GM11168 (cell line): ENCODE results near the gene PBX3.
"Not testable (repeated sequence)": the region's sequence is repeated elsewhere in the genome, so short reads cannot be mapped to it uniquely, and the experiment has no call there.

Source experiments
- in situ Hi-C: fragments of 300-500 bp; cut with MboI; formaldehyde crosslinking; loops from one replicate; pipeline ENCODE4 v1.12.0; 2022; ENCODE audit warnings: low sequenced_read_pairs; ENCODE audit not compliant: unreplicated experiment

PBX3 gene

DNA sequence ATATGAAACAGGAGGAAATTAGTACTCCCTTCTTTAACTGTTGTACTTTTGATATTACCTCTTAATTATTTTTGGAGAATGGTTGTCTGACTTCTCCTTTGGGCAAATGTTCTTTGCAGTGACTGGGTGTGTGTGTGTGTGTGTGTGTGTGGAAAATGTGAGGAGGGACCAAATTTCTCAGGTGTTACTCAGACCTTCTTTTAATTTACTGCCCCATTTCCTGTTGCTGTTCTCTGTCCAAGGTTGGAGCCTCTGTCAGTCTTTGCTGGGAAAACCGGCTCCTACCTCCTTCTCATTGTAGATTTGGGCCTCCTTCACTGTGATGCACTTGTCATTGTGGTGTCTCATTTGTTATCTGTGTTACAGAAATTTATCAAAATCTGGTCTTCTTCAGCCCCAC lies 68.4 kb downstream of the PBX3 start:
- in situ Hi-C loops: no loop called here

DNA sequence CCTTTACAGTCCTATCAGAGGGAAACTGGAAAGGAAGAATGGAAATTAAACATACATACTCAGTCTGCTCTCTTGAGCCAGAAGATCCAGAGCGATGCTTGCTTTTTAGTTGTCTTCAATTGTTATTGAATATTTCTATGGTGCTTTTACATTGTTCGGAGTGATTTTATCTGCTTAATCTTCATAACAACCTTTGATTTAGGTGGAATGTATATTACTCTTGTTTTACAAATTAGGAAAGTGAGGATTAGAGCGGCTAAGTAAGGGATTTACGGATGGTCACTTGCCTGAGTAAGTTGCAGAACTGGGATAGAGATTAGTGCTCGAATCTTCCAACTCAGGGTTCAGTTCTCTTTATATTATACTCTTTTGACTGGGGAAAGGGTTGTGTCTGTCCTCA lies 69.1 kb downstream of the PBX3 start:
- in situ Hi-C loops: no loop called here

DNA sequence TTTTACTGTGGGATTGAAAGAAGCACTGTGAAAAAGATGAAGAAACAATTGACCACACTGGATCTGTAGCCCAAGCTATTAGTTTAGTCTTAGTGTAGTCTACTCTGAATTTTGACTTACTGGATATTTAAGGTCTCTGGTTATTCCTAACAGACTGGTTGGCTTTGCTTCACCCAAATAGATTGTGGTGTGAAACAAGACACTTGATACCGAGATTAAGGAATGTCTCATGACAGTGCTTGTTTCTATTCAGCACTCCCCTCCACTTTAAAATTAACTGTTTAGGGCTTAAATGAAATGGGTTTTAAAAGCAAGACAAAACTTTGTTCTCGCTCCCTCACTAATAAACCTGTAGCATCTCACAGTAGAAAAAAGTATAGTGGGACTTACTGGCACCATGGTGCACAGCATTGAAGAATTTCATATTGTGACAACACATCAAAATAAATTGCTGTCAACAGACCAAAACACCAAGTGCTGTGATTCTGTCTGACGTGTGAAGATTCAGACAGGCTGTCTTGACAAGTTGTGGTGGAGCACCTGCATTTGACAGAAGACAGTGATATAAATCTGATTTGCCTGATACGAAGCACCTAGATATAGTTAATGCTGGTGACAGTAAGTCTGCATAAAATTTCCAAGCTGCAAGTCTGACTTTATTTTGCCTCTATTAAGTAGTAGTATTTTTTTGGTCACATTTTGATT lies 73.1 kb downstream of the PBX3 start:
- in situ Hi-C loops: no loop called here

DNA sequence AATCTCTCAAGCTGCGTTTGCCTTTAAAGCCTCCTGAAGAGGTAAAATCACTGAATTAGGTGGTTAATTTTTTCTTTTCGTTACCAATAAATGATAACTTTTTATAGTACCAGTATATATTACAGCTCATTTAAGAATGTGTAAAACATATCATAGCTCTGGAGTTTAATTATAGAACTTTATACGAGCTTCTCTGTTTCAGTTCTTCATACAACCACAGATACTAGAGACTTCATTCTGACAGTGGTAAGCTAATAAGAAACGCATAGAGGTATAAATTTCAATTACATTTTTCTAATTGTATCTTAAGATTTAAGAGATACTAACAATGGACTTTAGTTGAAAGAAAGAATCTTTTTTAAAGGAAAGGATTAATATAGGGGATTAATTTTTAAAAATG lies 73.9 kb downstream of the PBX3 start:
- in situ Hi-C loops: no loop called here

DNA sequence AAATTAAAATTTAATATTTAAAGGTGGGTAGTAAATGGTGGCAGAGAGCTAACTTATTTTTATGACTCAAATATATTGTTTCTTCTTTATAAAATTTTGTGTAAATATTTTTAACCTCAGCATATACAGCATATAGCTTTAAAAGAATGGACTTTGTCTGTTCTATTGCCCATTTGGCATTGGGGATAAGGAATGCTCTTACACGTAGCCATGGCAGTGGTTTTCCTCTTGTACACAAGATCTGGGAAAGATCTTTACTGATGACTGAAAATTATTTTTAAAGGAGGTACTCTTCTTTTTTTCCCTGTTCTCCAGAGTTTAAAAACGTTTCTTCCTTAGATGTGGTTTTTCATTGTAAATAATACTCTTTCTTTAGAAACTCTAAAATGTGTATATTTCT lies 75.0 kb downstream of the PBX3 start:
- in situ Hi-C loops: no loop called here

DNA sequence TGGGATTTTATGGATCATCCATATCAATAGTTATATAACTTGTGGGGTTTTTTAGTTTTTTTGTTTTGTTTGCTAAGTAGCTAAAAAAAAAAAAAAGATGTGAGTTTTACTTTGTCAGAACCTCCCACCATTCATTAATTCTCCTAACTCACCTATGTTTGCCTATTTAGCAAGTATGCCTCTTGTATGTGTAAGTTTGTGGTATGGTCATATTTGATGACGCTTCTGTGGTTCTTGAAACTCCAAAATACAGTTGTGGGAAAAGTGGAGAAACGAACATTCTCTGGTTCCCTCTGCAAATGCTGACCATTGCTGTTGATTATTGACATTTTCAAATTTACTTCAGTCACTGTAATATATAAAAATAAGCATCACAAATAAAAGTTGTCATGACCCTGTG lies 75.7 kb downstream of the PBX3 start:
- in situ Hi-C loops: no loop called here

DNA sequence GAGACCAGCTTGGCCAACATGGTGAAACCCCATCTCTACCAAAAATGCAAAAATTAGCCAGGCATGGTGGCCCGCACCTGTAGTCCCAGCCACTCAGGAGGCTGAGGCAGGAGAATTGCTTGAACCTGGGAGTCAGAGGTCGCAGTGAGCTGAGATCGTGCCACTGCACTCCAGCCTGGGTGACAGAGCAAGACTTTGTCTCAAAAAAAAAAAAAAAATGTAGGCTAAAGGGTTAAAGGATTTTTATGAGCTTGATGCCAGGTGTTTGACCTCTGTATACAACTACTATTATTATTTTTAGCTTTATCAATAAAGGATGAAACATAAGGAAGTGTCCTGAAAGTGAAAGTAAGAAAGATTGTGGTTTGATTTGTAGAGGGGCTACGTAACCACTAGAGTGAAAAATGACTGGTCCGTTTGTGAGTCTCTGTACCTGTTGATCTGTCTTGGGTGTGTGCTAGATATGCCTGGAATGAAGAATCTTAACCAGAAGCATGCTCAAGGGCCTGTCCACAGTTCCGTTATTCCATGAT lies 76.8 kb downstream of the PBX3 start:
- in situ Hi-C loops: not testable (repeated sequence)

DNA sequence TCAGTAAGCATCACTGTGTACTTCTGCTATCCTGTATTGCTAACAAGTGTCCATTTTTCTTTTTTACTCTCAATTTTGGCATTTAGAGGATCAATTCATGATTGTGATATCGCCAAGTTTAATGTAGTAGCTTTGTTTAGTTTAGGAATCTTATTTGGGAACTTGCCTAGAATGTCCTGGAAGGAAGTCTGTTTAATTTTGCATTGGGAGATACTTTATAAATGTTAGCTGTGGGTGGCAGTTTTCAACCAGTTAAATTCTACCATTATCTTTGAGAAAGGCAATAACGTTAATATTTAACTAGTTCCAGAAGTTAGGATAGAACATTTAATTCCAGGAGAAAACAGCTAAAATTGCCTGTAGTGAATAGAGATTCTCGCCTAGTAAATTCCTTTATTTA lies 78.6 kb downstream of the PBX3 start:
- in situ Hi-C loops: no loop called here

DNA sequence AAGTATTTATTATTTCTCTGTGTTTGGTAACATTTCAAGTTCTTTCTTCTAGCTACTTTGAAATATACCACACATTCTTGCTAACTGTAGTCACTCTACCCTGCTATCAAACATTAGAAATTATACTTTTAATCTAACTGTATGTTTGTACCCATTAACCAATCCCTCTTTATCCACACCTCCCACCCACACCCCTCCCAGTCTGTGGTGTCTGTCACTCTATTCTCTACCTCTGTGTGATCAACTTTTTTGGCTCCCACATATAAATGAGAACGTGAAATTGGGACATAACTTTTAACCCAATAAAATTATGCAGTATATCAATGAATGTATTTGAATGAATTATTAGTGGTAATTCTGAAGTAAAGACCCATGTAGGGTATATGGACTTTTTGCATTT lies 79.7 kb downstream of the PBX3 start:
- in situ Hi-C loops: no loop called here

DNA sequence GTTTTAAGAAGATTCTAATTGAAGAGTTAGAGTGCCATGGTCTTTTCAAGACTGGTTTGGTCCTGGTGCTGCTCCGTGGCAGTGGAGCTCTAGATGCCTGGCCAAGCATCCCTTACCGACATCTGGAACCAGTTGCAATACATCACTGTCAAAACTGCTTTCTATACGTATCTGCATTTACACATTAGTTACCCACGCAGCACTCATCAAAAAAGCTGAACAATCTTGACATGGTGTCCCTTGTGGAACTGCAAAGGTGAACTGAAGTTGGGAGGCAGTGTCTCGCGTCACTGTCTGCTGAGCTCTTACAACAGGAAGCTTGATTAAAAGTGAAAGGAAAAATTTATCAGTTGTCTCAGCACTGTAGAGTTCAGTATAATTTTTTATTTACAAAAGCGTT lies 82.6 kb downstream of the PBX3 start:
- in situ Hi-C loops: no loop called here

DNA sequence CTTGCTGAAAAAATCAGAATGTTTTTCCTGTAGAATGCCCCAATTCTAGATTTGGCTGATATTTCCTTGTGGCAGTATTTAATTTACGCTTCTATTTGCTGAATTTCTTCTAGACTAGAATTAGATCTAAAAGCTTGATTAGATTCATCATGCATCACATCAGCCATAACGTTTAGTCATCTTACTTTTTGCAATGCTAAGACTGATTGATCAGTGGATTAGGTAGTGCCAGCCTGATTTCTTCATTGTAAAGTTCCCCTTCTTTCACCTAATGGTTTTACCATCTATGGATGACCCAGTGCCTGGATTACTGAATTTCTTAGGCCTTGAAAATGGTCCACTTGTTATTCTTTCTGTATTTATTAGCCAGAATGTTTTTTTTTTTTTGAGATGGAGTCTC lies 83.9 kb downstream of the PBX3 start:
- in situ Hi-C loops: no loop called here

DNA sequence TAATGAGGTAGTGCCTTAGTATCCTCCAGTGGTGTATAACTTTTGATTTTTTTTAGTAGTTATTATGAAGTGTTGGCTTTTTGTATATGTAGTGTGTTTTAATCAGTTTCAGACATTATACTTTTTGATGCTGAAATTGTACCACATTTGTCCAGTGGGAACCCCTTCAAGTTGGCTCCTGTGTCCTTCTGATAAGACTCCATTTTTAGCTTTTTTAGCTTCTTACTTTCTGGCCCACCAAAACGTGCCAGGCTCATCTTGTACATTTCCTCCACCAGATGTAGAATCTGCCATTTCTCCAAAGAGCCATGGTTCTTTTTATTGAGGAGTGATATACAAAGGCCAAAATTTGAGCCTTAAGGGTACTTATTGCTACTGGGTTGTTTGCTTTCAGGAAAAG lies 84.4 kb downstream of the PBX3 start:
- in situ Hi-C loops: no loop called here

DNA sequence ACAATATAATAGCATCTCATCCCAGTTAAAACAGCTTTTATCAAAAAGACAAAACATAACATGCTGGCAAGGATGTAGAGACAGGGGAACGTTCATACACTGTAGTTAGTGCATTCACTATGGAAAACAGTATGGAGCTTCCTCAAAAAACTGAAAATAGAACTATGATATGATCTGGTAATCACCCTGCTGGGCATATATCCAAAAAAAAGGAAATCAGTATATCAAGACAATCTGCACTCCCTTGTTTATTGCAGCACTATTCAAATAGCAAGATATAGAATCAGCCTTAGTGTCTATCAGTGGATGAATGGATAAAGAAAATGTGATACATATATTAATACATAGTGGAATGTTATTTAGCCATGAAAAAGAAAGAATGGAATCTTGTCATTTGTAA lies 88.5 kb downstream of the PBX3 start:
- in situ Hi-C loops: no loop called here

DNA sequence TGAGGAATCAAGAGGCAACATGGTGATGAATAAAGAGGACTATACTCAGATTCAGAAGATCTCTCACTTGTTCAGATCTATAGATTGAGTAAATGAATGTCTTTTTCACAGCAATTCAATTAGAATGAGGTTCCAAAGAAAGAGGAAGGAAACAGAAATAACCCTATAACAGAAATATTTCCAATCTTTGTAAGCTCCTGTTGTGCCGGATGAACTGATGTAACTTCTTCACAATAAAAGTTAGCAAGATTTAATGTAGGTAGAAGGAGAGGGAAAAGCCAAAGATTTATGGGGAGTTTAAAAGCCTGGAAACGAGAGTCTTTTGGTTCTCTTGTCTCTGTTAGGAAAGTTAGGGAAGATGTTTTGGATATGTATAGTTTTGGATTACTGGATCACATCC lies 92.1 kb downstream of the PBX3 start:
- in situ Hi-C loops: no loop called here

DNA sequence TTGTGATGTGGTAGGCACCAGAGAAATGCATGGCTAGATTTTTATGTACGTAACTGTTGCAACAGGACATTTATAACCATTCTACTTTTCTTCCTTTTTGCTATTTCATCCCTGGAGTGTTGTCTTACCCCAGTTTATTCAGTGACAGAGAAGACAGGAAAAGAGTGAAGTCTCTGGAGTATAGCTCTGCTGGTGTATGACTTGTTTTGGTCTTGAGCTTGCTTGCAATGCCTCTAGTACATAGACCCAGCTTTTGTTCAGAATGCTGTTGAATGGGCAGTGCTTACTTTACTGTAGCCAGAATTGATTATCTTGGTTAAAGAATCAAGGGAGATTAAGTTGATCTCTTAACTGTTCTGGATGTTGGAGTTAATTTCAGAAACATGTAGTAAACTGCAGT lies 94.3 kb downstream of the PBX3 start:
- in situ Hi-C loops: no loop called here

DNA sequence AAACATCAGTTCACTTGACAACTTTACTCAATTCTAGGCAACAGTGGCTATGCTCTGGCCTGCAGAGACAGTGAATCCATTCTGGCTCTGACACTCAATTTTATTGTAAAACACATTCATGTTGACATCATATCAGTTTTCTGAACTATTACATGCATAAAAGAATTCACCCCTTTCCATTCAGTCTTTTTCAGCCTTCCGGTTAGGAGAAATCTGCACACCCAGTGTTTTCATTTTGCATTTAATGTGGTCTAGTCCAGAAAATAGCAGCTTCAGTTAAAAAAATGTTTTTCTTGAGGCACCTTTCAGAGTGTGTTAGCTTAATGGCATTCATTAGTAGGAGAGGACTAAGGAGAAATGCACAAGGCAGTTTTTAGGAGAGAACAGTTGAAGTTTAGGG lies 95.1 kb downstream of the PBX3 start:
- in situ Hi-C loops: no loop called here

DNA sequence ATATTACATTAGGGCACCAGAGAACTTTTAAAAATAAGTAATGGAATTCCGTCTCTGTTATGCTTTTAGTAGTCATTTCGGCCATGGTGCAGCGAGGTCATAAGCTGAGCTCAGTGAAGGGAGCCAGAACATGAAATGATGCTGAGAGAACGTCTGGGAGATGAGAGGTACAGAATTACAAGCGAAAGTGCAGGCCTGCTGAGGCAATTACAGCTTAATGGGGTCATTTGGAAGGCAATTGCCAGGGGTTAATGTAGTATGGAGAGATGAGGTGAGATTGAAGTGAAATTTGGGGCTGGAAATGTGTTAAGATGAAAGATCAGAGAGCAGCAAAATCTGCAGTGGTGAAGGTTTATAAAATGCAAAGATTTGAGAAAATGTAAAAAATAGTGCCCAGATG lies 96.5 kb downstream of the PBX3 start:
- in situ Hi-C loops: no loop called here

DNA sequence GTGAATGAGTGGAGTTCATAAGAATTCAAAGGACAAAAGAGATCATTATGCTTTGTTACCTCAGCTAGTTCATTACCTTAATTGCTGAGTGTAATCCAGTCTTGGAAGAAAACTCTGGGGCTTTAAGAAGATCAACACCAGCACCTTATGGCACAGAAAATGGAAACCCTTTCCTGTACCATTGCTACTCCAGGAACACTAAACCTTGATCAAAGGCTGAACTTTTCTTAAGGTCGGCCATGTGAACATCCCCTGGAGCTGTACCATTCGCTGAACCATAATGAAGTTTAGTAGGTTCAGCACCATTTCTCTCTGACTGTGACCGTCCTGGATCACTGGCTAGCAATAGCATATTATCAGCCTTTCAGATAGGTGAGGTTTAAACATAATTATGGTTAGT lies 97.4 kb downstream of the PBX3 start:
- in situ Hi-C loops: no loop called here

DNA sequence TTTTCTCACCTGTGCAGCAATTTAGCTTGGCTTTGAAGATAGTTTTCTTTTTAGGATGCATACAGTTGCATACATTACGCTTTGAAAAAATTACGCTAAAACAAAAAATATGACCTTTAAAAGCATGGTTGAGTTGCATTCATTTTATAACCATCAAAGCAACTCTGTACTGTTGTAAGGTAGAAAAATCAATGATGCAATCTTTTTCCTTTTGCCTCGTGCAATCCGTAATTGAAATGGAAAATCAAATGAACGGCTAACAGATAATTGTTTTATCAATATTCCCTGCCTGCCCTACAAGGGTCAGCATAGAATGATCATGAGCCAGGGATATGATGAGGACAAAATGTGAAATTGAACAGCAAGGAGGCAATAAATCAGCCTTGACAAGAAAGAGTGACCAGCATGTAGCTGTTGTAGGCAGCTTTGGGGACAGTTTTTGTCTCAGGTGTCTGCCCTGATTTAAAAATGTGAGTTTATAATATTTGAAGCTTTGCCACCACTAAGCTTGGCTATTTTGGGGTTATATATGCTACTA lies 98.2 kb downstream of the PBX3 start:
- in situ Hi-C loops: no loop called here

DNA sequence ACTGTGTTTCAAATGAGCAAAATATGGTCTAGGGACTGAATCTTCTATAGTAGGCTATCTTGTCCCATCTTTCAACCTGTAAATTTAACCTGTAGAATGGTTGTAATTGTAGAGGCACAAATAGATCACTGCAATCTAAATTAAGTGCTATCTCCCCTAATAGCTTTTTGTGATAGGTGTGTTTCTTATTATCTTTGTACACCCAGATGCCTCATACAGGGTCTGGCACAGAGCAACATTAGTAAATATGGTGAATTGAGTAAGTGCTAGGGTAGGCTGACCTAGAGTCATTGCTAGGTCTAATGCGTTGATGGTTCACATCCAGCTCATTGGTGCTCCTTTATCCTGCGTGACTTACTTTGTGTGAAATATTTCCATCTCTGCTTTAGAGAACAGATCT lies 100.6 kb downstream of the PBX3 start:
- in situ Hi-C loops: no loop called here

DNA sequence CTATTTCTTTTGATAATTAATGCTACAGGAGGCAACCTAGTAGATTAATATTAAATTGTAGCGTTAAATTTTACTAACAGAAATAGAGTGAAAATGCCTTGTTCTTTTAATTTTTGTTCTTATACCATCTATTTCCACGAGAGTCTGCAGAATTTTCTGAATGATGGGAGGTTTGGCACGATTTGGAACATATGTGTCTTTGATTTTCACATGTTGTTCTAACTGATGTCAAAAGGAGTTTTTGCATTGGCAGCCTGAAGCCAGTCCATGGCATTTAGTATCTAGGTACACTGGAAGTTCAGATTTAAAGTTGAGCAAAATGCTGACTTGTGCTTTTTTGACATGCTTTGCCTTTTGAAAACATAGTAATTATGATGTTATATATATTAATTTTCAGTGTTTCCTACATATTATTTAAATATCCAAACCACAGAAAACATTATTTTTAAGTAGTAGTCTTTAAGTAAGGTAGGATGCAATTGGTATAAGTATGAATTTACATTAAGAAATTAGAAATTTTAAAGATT lies 103.0 kb downstream of the PBX3 start:
- in situ Hi-C loops: no loop called here

DNA sequence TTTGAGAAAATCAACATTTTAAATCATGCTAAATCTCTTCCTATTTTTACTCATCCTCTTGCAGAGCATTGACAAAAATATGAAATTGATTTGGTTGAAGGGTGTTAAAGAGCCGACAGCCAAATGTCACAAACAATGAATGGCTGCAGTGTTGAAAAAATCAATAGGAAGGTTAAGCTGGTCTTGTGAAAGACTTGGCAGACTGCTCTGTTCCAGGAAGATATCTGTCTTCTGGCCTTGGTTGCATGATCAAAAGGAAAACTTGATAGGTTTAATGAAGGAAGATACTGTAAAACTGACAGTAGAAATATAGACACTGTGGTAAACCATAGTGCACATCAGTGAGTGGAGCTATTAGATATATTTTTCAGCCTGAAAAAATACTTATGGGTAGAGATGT lies 103.6 kb downstream of the PBX3 start:
- in situ Hi-C loops: no loop called here
